Measurements from ENCODE around the gene PUS10. TPM values are rescaled to one million over a fixed set of nuclear protein-coding genes. Genes with fewer than 3 reads are reported as not detected.

PUS10 gene
- polyA plus RNA-seq, 3 donors: 2.0 to 3.0 (median 2.8) TPM

- Mint-ChIP-seq H3K36me3 (peaks cover 3 to 6% of the 10 kb centered on the region in 2 donors), H3K4me3 (no peak overlapping the region), H3K4me1 (peaks cover 21% of the 10 kb centered on the region), H3K27ac (no peak overlapping the region), H3K9me3 (peaks cover 0 to 1% (median 0%) of the 10 kb centered on the region in 7 donors), H3K27me3 (ENCODE audit: low read depth in 3 of 3) (no peaks in the 10 kb centered on the region)
- Histone ChIP-seq H3K9ac (ENCODE audit: insufficient read depth, low read length, poor library complexity, severe bottlenecking) (no peak overlapping the region), H3K79me2 (ENCODE audit: insufficient read depth, low read length) (no peaks in the 10 kb centered on the region), H3K4me2 (replicated peaks; ENCODE audit: extremely low read depth, low read length, poor library complexity, severe bottlenecking) (no peak overlapping the region), H3K36me3 (replicated peaks in 1 of 2; ENCODE audit: control insufficient read depth in 1 of 2, insufficient read depth in 2 of 2, low read length in 2 of 2) (no peaks in the 10 kb centered on the region), H3K4me1 (ENCODE audit: control insufficient read depth in 1 of 2, insufficient read depth in 2 of 2, low read length in 2 of 2) (peaks cover 10 to 19% of the 10 kb centered on the region in 2 donors), H4K20me1 (ENCODE audit: insufficient read depth, low read length) (no peaks in the 10 kb centered on the region), H3K27ac (ENCODE audit: low read depth in 1 of 2, low read length in 2 of 2) (no peak overlapping the region), H3K27me3 (ENCODE audit: control insufficient read depth in 2 of 2, insufficient read depth in 2 of 2, low read length in 2 of 2) (no peaks in the 10 kb centered on the region), H3K4me3 (replicated peaks in 1 of 3; ENCODE audit: low read depth in 2 of 3, low read length in 3 of 3) (no peak overlapping the region), H2AFZ (ENCODE audit: insufficient read depth, low read depth, low read length, poor library complexity, severe bottlenecking) (no peak overlapping the region), H3K9me3 (replicated peaks in 1 of 2; ENCODE audit: control insufficient read depth in 1 of 2, insufficient read depth in 1 of 2, low read length in 2 of 2) (no peaks in the 10 kb centered on the region)
- DNase-seq: no peak
- 90% methylated on average over 2 of the region's 3 CpGs for WGBS (ENCODE audit: insufficient coverage)
- intact Hi-C loops (cut with micrococcal nuclease): no loop called here
- TF ChIP-seq, protein P1, sequence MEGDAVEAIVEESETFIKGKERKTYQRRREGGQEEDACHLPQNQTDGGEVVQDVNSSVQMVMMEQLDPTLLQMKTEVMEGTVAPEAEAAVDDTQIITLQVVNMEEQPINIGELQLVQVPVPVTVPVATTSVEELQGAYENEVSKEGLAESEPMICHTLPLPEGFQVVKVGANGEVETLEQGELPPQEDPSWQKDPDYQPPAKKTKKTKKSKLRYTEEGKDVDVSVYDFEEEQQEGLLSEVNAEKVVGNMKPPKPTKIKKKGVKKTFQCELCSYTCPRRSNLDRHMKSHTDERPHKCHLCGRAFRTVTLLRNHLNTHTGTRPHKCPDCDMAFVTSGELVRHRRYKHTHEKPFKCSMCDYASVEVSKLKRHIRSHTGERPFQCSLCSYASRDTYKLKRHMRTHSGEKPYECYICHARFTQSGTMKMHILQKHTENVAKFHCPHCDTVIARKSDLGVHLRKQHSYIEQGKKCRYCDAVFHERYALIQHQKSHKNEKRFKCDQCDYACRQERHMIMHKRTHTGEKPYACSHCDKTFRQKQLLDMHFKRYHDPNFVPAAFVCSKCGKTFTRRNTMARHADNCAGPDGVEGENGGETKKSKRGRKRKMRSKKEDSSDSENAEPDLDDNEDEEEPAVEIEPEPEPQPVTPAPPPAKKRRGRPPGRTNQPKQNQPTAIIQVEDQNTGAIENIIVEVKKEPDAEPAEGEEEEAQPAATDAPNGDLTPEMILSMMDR (IDR thresholded peaks at IDR 0.05): no peak
Measured at GRCh38 chr2:60976256-60976850, 41.7 kb downstream of the PUS10 start.

GRCh38 chr2:60974652-60975051, 43.4 kb downstream of the PUS10 start:
- H3K36me3 ChIP-seq (replicated peaks in 1 of 2; ENCODE audit: control insufficient read depth in 1 of 2, insufficient read depth in 2 of 2, low read length in 2 of 2): no peaks in the 10 kb centered on the region
- H3K27ac ChIP-seq (ENCODE audit: low read depth in 1 of 2, low read length in 2 of 2): no peak overlapping the region
- no peak for DNase-seq
- no peak overlapping the region for H3K9ac ChIP-seq (ENCODE audit: insufficient read depth, low read length, poor library complexity, severe bottlenecking)
- no peak overlapping the region for H2AFZ ChIP-seq (ENCODE audit: insufficient read depth, low read depth, low read length, poor library complexity, severe bottlenecking)
- H3K9me3 ChIP-seq (replicated peaks in 1 of 2; ENCODE audit: control insufficient read depth in 1 of 2, insufficient read depth in 1 of 2, low read length in 2 of 2): no peaks in the 10 kb centered on the region
- no peaks in the 10 kb centered on the region for H3K27me3 ChIP-seq (ENCODE audit: control insufficient read depth in 2 of 2, insufficient read depth in 2 of 2, low read length in 2 of 2)
- Mint-ChIP-seq H3K4me1 (peaks cover 15% of the 10 kb centered on the region), H3K27me3 (ENCODE audit: low read depth in 3 of 3) (no peaks in the 10 kb centered on the region), H3K9me3 (peaks cover 0 to 1% (median 0%) of the 10 kb centered on the region in 7 donors), H3K4me3 (no peak overlapping the region), H3K36me3 (peaks cover 3 to 6% of the 10 kb centered on the region in 2 donors), H3K27ac (no peak overlapping the region)
- H4K20me1 ChIP-seq (ENCODE audit: insufficient read depth, low read length): no peaks in the 10 kb centered on the region
- no peak overlapping the region for H3K4me3 ChIP-seq (replicated peaks in 1 of 3; ENCODE audit: low read depth in 2 of 3, low read length in 3 of 3)
- TF ChIP-seq, protein P1 (IDR thresholded peaks at IDR 0.05): no peak
- peaks cover 10 to 16% of the 10 kb centered on the region in 2 donors for H3K4me1 ChIP-seq (ENCODE audit: control insufficient read depth in 1 of 2, insufficient read depth in 2 of 2, low read length in 2 of 2)
- no peak overlapping the region for H3K4me2 ChIP-seq (replicated peaks; ENCODE audit: extremely low read depth, low read length, poor library complexity, severe bottlenecking)
- no peaks in the 10 kb centered on the region for H3K79me2 ChIP-seq (ENCODE audit: insufficient read depth, low read length)
- WGBS (ENCODE audit: insufficient coverage): 99% methylated on average over 13 of the region's 16 CpGs
- intact Hi-C loops (cut with micrococcal nuclease): no loop called here

Data from CD14-positive monocyte (primary cell).